CD4-positive, alpha-beta T cell treated with Interferon gamma for 1 hour (primary cell): ENCODE measurements around the gene STYX.
"Not testable (repeated sequence)": the region's sequence is repeated elsewhere in the genome, so short reads cannot be mapped to it uniquely, and the experiment has no call there.

Experiments used
- DNase-seq: peaks from one replicate; pipeline ENCODE4 v3.0.0-alpha.2; 2020

Gene STYX

GRCh38 chr14:52729925-52730708 is at the start of gene STYX:
Gene STYX (plus strand): TSS chr14:52730166. CDS start chr14:52730475, 309 bp downstream.
- DNase-seq, result peak; percentile 96

GRCh38 chr14:52683985-52684520 is 45.9 kb upstream of the STYX start:
- no peak for DNase-seq

- no peak for DNase-seq
Measured at GRCh38 chr14:52686176-52686575, 43.8 kb upstream of the STYX start.

GRCh38 chr14:52690983-52691760 is 38.8 kb upstream of the STYX start:
- DNase-seq, result no peak

GRCh38 chr14:52692248-52692962 is 37.6 kb upstream of the STYX start:
- peak; percentile 14 for DNase-seq

- DNase-seq, result no peak
Measured at GRCh38 chr14:52693036-52693435, 36.9 kb upstream of the STYX start.

- DNase-seq, result no peak
Measured at GRCh38 chr14:52693532-52693931, 36.4 kb upstream of the STYX start.

- peak; percentile 53 for DNase-seq
Measured at GRCh38 chr14:52694761-52695480, 35.0 kb upstream of the STYX start.

- peak; percentile 67 for DNase-seq
Measured at GRCh38 chr14:52695481-52696091, 34.4 kb upstream of the STYX start, which contains the start of gene ERO1A. Gene ERO1A (minus strand): TSS chr14:52695558. CDS start chr14:52695481, 77 bp downstream.

- DNase-seq, result no peak
Measured at GRCh38 chr14:52700701-52701172, 29.2 kb upstream of the STYX start.

- DNase-seq, result no peak
Measured at GRCh38 chr14:52701223-52701622, 28.7 kb upstream of the STYX start.

- DNase-seq, result peak; percentile 20
Measured at GRCh38 chr14:52703225-52703624, 26.7 kb upstream of the STYX start.

- no peak for DNase-seq
Measured at GRCh38 chr14:52703664-52704063, 26.3 kb upstream of the STYX start.

GRCh38 chr14:52706286-52706685 is 23.7 kb upstream of the STYX start:
- DNase-seq, result peak; percentile 20

GRCh38 chr14:52706724-52707706 is 23.0 kb upstream of the STYX start, which contains the start of gene PSMC6:
Gene PSMC6 (plus strand): TSS chr14:52707200. CDS start chr14:52707220, 20 bp downstream.
- DNase-seq, result peak; percentile 92

GRCh38 chr14:52711666-52712065 is 18.3 kb upstream of the STYX start:
- no peak for DNase-seq

GRCh38 chr14:52716155-52716554 is 13.8 kb upstream of the STYX start:
- DNase-seq, result no peak

GRCh38 chr14:52723514-52724359 is 6.2 kb upstream of the STYX start:
- no peak for DNase-seq

GRCh38 chr14:52724360-52724644 is 5.7 kb upstream of the STYX start:
- DNase-seq, result no peak

- DNase-seq, result not testable (repeated sequence)
Measured at GRCh38 chr14:52727509-52727908, 2.5 kb upstream of the STYX start.
